ENCODE data around the gene TEAD3.

TEAD3 gene

GRCh38 chr6:35478259-35478658 lies 18.6 kb downstream of the TEAD3 start:
- Mint-ChIP-seq H3K4me3 (no peak overlapping the region), H3K9me3 (no peaks in the 10 kb centered on the region), H3K27ac (no peak overlapping the region), H3K27me3 (no peaks in the 10 kb centered on the region), H3K36me3 (ENCODE audit: low read depth) (no peaks in the 10 kb centered on the region), H3K4me1 (peaks cover 2% of the 10 kb centered on the region)
- DNase-seq (no peak), ATAC-seq (no peak)

- ATAC-seq = no peak
- no peaks in the 10 kb centered on the region for H3K9me3 Mint-ChIP-seq
Observed at GRCh38 chr6:35477551-35478179, 19.2 kb downstream of the TEAD3 start.

GRCh38 chr6:35477028-35477427 lies 19.9 kb downstream of the TEAD3 start:
- DNase-seq = no peak
- ATAC-seq = no peak
- Mint-ChIP-seq H3K27ac (no peak overlapping the region), H3K36me3 (ENCODE audit: low read depth) (peaks cover 8% of the 10 kb centered on the region), H3K4me1 (peaks cover 8% of the 10 kb centered on the region), H3K27me3 (no peaks in the 10 kb centered on the region), H3K4me3 (no peak overlapping the region), H3K9me3 (no peaks in the 10 kb centered on the region)

More at GRCh38 chr6:35477551-35478179, 19.2 kb downstream of the TEAD3 start:
- H3K4me3 Mint-ChIP-seq = no peak overlapping the region
- H3K27ac Mint-ChIP-seq = no peak overlapping the region
- no peaks in the 10 kb centered on the region for H3K27me3 Mint-ChIP-seq
- peaks cover 3% of the 10 kb centered on the region for H3K36me3 Mint-ChIP-seq (ENCODE audit: low read depth)
- H3K4me1 Mint-ChIP-seq = peaks cover 3% of the 10 kb centered on the region
- no peak for DNase-seq

GRCh38 chr6:35476004-35476403 lies 20.9 kb downstream of the TEAD3 start:
- Mint-ChIP-seq H3K4me3 (no peak overlapping the region), H3K9me3 (no peaks in the 10 kb centered on the region), H3K36me3 (ENCODE audit: low read depth) (peaks cover 19% of the 10 kb centered on the region), H3K4me1 (peaks cover 18% of the 10 kb centered on the region), H3K27me3 (no peaks in the 10 kb centered on the region), H3K27ac (no peak overlapping the region)
- no peak for ATAC-seq
- no peak for DNase-seq

GRCh38 chr6:35475573-35475972 lies 21.3 kb downstream of the TEAD3 start:
- H3K36me3 Mint-ChIP-seq (ENCODE audit: low read depth) = peaks cover 23% of the 10 kb centered on the region
- H3K4me1 Mint-ChIP-seq = peaks cover 22% of the 10 kb centered on the region
- ATAC-seq = no peak
- no peaks in the 10 kb centered on the region for H3K9me3 Mint-ChIP-seq
- no peak for DNase-seq
- H3K4me3 Mint-ChIP-seq = no peak overlapping the region
- H3K27ac Mint-ChIP-seq = no peak overlapping the region
- no peaks in the 10 kb centered on the region for H3K27me3 Mint-ChIP-seq

GRCh38 chr6:35474942-35475570 lies 21.8 kb downstream of the TEAD3 start:
- no peak for ATAC-seq
- Mint-ChIP-seq H3K36me3 (ENCODE audit: low read depth) (peaks cover 28% of the 10 kb centered on the region), H3K4me3 (peak overlapping the region; percentile 6), H3K9me3 (no peaks in the 10 kb centered on the region), H3K27ac (peak overlapping the region; percentile 6), H3K4me1 (peaks cover 25% of the 10 kb centered on the region), H3K27me3 (no peaks in the 10 kb centered on the region)
- DNase-seq = no peak

- peak overlapping the region; percentile 6 for H3K4me3 Mint-ChIP-seq
- peak; percentile 18 for ATAC-seq
- H3K27me3 Mint-ChIP-seq = no peaks in the 10 kb centered on the region
- peak overlapping the region; percentile 6 for H3K27ac Mint-ChIP-seq
- peaks cover 30% of the 10 kb centered on the region for H3K4me1 Mint-ChIP-seq
- peak; percentile 43 for DNase-seq
- H3K9me3 Mint-ChIP-seq = no peaks in the 10 kb centered on the region
- peaks cover 35% of the 10 kb centered on the region for H3K36me3 Mint-ChIP-seq (ENCODE audit: low read depth)
Observed at GRCh38 chr6:35474131-35474941, 22.5 kb downstream of the TEAD3 start.

- H3K4me1 Mint-ChIP-seq = peaks cover 31% of the 10 kb centered on the region
- peak overlapping the region; percentile 68 for H3K27ac Mint-ChIP-seq
- H3K36me3 Mint-ChIP-seq (ENCODE audit: low read depth) = peaks cover 41% of the 10 kb centered on the region
- no peak for DNase-seq
- H3K27me3 Mint-ChIP-seq = no peaks in the 10 kb centered on the region
- no peak for ATAC-seq
- no peaks in the 10 kb centered on the region for H3K9me3 Mint-ChIP-seq
- no peak overlapping the region for H3K4me3 Mint-ChIP-seq
Observed at GRCh38 chr6:35473850-35474130, 23.1 kb downstream of the TEAD3 start.

GRCh38 chr6:35473075-35473849 lies 23.6 kb downstream of the TEAD3 start:
- Mint-ChIP-seq H3K27ac (peak overlapping the region; percentile 99), H3K27me3 (no peaks in the 10 kb centered on the region), H3K4me1 (peaks cover 34% of the 10 kb centered on the region), H3K4me3 (no peak overlapping the region), H3K36me3 (ENCODE audit: low read depth) (peaks cover 46% of the 10 kb centered on the region), H3K9me3 (no peaks in the 10 kb centered on the region)
- peak; percentile 38 for ATAC-seq
- peak; percentile 44 for DNase-seq

- Mint-ChIP-seq H3K4me1 (peaks cover 45% of the 10 kb centered on the region), H3K27me3 (no peaks in the 10 kb centered on the region), H3K36me3 (ENCODE audit: low read depth) (peaks cover 54% of the 10 kb centered on the region), H3K9me3 (no peaks in the 10 kb centered on the region), H3K27ac (peak overlapping the region; percentile 99), H3K4me3 (peak overlapping the region; percentile 99)
- no peak for DNase-seq
- ATAC-seq = no peak
Observed at GRCh38 chr6:35471836-35472345, 25.0 kb downstream of the TEAD3 start.

- Mint-ChIP-seq H3K27ac (peak overlapping the region; percentile 99), H3K4me1 (peaks cover 43% of the 10 kb centered on the region), H3K9me3 (no peaks in the 10 kb centered on the region), H3K4me3 (peak overlapping the region; percentile 99), H3K36me3 (ENCODE audit: low read depth) (peaks cover 60% of the 10 kb centered on the region), H3K27me3 (no peaks in the 10 kb centered on the region)
- DNase-seq (no peak), ATAC-seq (no peak)
Observed at GRCh38 chr6:35470663-35471120, 26.2 kb downstream of the TEAD3 start.

- peaks cover 43% of the 10 kb centered on the region for H3K4me1 Mint-ChIP-seq
Observed at GRCh38 chr6:35469751-35470662, 26.9 kb downstream of the TEAD3 start.

GRCh38 chr6:35468980-35469750 lies 27.7 kb downstream of the TEAD3 start:
- ATAC-seq (no peak), DNase-seq (no peak)
- Mint-ChIP-seq H3K27ac (peak overlapping the region; percentile 99), H3K4me1 (peaks cover 43% of the 10 kb centered on the region), H3K36me3 (ENCODE audit: low read depth) (peaks cover 66% of the 10 kb centered on the region), H3K9me3 (no peaks in the 10 kb centered on the region), H3K4me3 (peak overlapping the region; percentile 99), H3K27me3 (no peaks in the 10 kb centered on the region)

More at GRCh38 chr6:35469751-35470662, 26.9 kb downstream of the TEAD3 start:
- DNase-seq = no peak
- Mint-ChIP-seq H3K4me3 (peak overlapping the region; percentile 99), H3K27me3 (no peaks in the 10 kb centered on the region), H3K27ac (peak overlapping the region; percentile 99), H3K9me3 (no peaks in the 10 kb centered on the region), H3K36me3 (ENCODE audit: low read depth) (peaks cover 63% of the 10 kb centered on the region)
- ATAC-seq = no peak
